Measurements from ENCODE around the gene CCDC40. TPM values are rescaled to one million over a fixed set of nuclear protein-coding genes. Genes with fewer than 3 reads are reported as not detected.

Gene CCDC40
- total and polyA plus RNA-seq, 11 donors, result 2.4 to 9.0 (median 5.9) TPM

- Histone ChIP-seq H3K36me3 (no peaks in the 10 kb centered on the region), H3K4me3 (no peak overlapping the region), H3K27me3 (no peaks in the 10 kb centered on the region), H3K4me1 (peaks cover 0 to 40% (median 31%) of the 10 kb centered on the region in 12 donors), H3K27ac (no peak overlapping the region), H3K9me3 (no peaks in the 10 kb centered on the region)
- no peak for TF ChIP-seq POLR2A (IDR thresholded peaks at IDR 0.05)
- no peak for TF ChIP-seq CTCF (IDR thresholded peaks at IDR 0.05)
- 95 to 98% (median 96%) methylated on average over 6 of the region's 6 CpGs for WGBS, 4 donors
- no peak for ATAC-seq
- intact Hi-C loops (cut with DNase I), result loop anchor here in 1 of 10 donors (10.0 kb wide), 1 partner anchor 68 kb away; no protein-coding TSS in a partner anchor
- no peak for DNase-seq
These were observed 36.0 kb downstream of the CCDC40 start for GRCh38 chr17:80072410-80072809.

GRCh38 chr17:80080081-80080480, 43.6 kb downstream of the CCDC40 start:
- DNase-seq (no peak), ATAC-seq (no peak)
- Histone ChIP-seq H3K9me3 (no peaks in the 10 kb centered on the region), H3K36me3 (no peaks in the 10 kb centered on the region), H3K4me3 (no peak overlapping the region), H3K27ac (no peak overlapping the region), H3K27me3 (no peaks in the 10 kb centered on the region), H3K4me1 (peaks cover 0 to 8% (median 4%) of the 10 kb centered on the region in 12 donors)
- TF ChIP-seq POLR2A (IDR thresholded peaks at IDR 0.05) (no peak), CTCF (IDR thresholded peaks at IDR 0.05) (no peak)
- intact Hi-C loops (cut with DNase I), result loop anchor here in 5 of 10 donors (5.0 to 10.0 kb wide), 3 partner anchors 45 to 75 kb away; partner anchors contain the start of genes CCDC40 (in 1 of the 5) and TBC1D16 (in 1 of the 5)
- 85 to 91% (median 89%) methylated on average over 6 of the region's 6 CpGs for whole genome bisulfite sequencing, 4 donors

- ATAC-seq (peak in 1 of 4 donors; percentile 35), DNase-seq (no peak)
- no peak for TF ChIP-seq POLR2A (IDR thresholded peaks at IDR 0.05)
- TF ChIP-seq CTCF (IDR thresholded peaks at IDR 0.05), result no peak
- H3K27me3 ChIP-seq, result no peaks in the 10 kb centered on the region
- H3K27ac ChIP-seq, result no peak overlapping the region
- no peaks in the 10 kb centered on the region for H3K36me3 ChIP-seq
- 87 to 97% (median 92%) methylated on average over 10 to 14 of the region's 14 CpGs for WGBS, 4 donors
- no peaks in the 10 kb centered on the region for H3K9me3 ChIP-seq
- intact Hi-C loops (cut with DNase I), result loop anchor here in 5 of 10 donors (5.0 to 10.0 kb wide), 3 partner anchors 47 to 77 kb away; partner anchors contain the start of genes CCDC40 (in 1 of the 5) and TBC1D16 (in 1 of the 5)
- no peak overlapping the region for H3K4me3 ChIP-seq
- peaks cover 0 to 8% (median 4%) of the 10 kb centered on the region in 12 donors for H3K4me1 ChIP-seq
These were observed 45.2 kb downstream of the CCDC40 start for GRCh38 chr17:80081596-80081995.

- Histone ChIP-seq H3K36me3 (no peaks in the 10 kb centered on the region), H3K4me1 (peaks cover 0 to 8% (median 4%) of the 10 kb centered on the region in 12 donors), H3K27me3 (no peaks in the 10 kb centered on the region), H3K27ac (no peak overlapping the region), H3K4me3 (peak overlapping the region in 3 of 12 donors; percentile 11 to 26 (median 25)), H3K9me3 (no peaks in the 10 kb centered on the region)
- ATAC-seq (peak in 3 of 4 donors; percentile 56 to 69 (median 61)), DNase-seq (peak in 4 of 5 donors; percentile 49 to 63 (median 50))
- WGBS, 4 donors, result 28 to 42% (median 30%) methylated on average over 16 to 20 of the region's 20 CpGs
- no peak for TF ChIP-seq POLR2A (IDR thresholded peaks at IDR 0.05)
- TF ChIP-seq CTCF (IDR thresholded peaks at IDR 0.05), result peak; percentile 65 to 82 (median 76)
- intact Hi-C loops (cut with DNase I), result loop anchor here in 5 of 10 donors (5.0 to 10.0 kb wide), 3 partner anchors 48 to 78 kb away; partner anchors contain the start of genes CCDC40 (in 1 of the 5) and TBC1D16 (in 1 of the 5)
These were observed 46.1 kb downstream of the CCDC40 start for GRCh38 chr17:80082403-80083135.

Measured in heart left ventricle (tissue), 16 donors.